ENCODE measurements around the gene PIGZ. TPM values are rescaled to one million over a fixed set of nuclear protein-coding genes. Genes with fewer than 3 reads are reported as not detected.

Gene PIGZ
- total and polyA plus RNA-seq, 4 donors = 2.3 to 9.0 (median 3.9) TPM

- intact Hi-C loops (cut with DNase I) = no loop called here
Measured at GRCh38 chr3:196966526-196967401, 1.9 kb downstream of the PIGZ start.

DNA sequence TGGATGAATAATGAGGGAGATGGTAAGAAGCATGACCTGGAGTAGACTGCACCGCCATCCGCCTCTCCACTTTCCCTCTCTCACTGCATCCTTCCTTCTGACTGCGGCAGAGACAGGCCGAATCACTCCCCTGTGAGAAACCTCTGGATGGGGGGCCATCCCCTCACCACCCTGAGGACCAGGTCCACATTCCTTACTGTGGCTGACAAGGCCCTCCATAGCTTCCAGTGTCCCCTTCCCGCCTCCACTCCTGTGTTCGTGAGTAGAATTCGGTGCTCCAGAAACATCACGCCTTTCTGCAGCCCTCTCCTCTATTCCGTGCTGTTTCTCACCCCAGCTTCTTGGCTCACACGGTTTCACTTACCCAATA, 2.8 kb downstream of the PIGZ start:
- intact Hi-C loops (cut with DNase I) = no loop called here
- H3K4me1 ChIP-seq (ENCODE audit: control insufficient read depth in 1 of 2, insufficient read depth in 2 of 2, low read length in 2 of 2) = no peaks in the 10 kb centered on the region
- no peaks in the 10 kb centered on the region for H3K36me3 ChIP-seq (ENCODE audit: control insufficient read depth in 1 of 2, insufficient read depth in 2 of 2, low read length in 1 of 2)
- H3K27me3 ChIP-seq (ENCODE audit: control insufficient read depth in 1 of 2, insufficient read depth in 2 of 2, low read length in 1 of 2) = no peaks in the 10 kb centered on the region
- no peaks in the 10 kb centered on the region for H3K9me3 ChIP-seq (ENCODE audit: control insufficient read depth, low read length)
- ATAC-seq (ENCODE audit: low FRiP score) (no peak), DNase-seq (no peak)
- H3K4me3 ChIP-seq (ENCODE audit: low read length in 2 of 2) = no peak overlapping the region
- H3K27ac ChIP-seq (ENCODE audit: low read depth in 1 of 2, low read length in 2 of 2) = no peak overlapping the region
- WGBS, 2 donors = 93 to 95% methylated on average over 10 of the region's 10 CpGs

More at GRCh38 chr3:196966526-196967401, 1.9 kb downstream of the PIGZ start:
- 74 to 78% methylated on average over 46 to 47 of the region's 47 CpGs for WGBS, 2 donors
- H3K4me1 ChIP-seq (ENCODE audit: control insufficient read depth in 1 of 2, insufficient read depth in 2 of 2, low read length in 2 of 2) = no peaks in the 10 kb centered on the region
- DNase-seq = no peak
- no peaks in the 10 kb centered on the region for H3K36me3 ChIP-seq (ENCODE audit: control insufficient read depth in 1 of 2, insufficient read depth in 2 of 2, low read length in 1 of 2)
- no peak for ATAC-seq (ENCODE audit: low FRiP score)
- no peak overlapping the region for H3K27ac ChIP-seq (ENCODE audit: low read depth in 1 of 2, low read length in 2 of 2)
- H3K4me3 ChIP-seq (ENCODE audit: low read length in 2 of 2) = no peak overlapping the region
- no peaks in the 10 kb centered on the region for H3K9me3 ChIP-seq (ENCODE audit: control insufficient read depth, low read length)
- no peaks in the 10 kb centered on the region for H3K27me3 ChIP-seq (ENCODE audit: control insufficient read depth in 1 of 2, insufficient read depth in 2 of 2, low read length in 1 of 2)

DNA sequence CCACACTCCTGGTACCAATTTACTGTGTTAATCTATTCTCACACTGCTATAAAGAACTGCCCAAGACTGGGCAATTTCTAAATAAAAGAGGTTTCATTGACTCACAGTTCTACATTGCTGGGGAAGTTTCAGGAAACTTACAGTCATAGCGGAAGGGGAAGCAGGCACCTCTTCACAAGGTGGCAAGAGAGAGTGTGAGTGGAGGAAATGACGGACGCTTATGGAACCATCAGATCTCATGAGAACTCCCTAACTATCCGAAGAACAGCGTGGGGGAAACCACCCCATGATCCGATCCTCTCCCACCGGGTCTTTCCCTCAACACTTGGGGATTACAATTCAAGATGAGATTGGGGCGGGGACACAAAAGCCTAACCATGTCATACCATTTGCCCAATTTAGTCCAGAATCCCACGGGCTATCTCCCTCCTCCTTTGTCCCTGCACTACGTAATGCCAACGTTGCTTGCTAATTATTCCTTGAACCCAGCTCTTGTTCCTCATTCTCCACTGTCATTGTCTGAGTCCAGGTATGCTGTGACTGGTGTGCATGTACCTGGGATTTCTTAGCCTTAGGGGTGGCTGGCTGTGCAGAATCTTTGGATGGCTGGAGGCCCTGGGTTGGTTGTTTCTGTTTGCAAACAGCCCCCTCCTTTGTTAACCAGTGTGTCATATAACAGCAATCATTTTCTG, 3.4 kb downstream of the PIGZ start:
- Histone ChIP-seq H3K4me1 (ENCODE audit: control insufficient read depth in 1 of 2, insufficient read depth in 2 of 2, low read length in 2 of 2) (no peaks in the 10 kb centered on the region), H3K36me3 (ENCODE audit: control insufficient read depth in 1 of 2, insufficient read depth in 2 of 2, low read length in 1 of 2) (no peaks in the 10 kb centered on the region), H3K4me3 (ENCODE audit: low read length in 2 of 2) (no peak overlapping the region), H3K27ac (ENCODE audit: low read depth in 1 of 2, low read length in 2 of 2) (no peak overlapping the region), H3K27me3 (ENCODE audit: control insufficient read depth in 1 of 2, insufficient read depth in 2 of 2, low read length in 1 of 2) (no peaks in the 10 kb centered on the region), H3K9me3 (ENCODE audit: control insufficient read depth, low read length) (no peaks in the 10 kb centered on the region)
- WGBS, 2 donors = 93% methylated on average over 11 of the region's 11 CpGs
- DNase-seq (no peak), ATAC-seq (ENCODE audit: low FRiP score) (no peak)
- intact Hi-C loops (cut with DNase I) = no loop called here

GRCh38 chr3:196963631-196963953, 5.0 kb downstream of the PIGZ start:
- ATAC-seq (ENCODE audit: low FRiP score) (no peak), DNase-seq (no peak)
- intact Hi-C loops (cut with DNase I) = no loop called here
- no peaks in the 10 kb centered on the region for H3K9me3 ChIP-seq (ENCODE audit: control insufficient read depth, low read length)
- H3K4me1 ChIP-seq (ENCODE audit: control insufficient read depth in 1 of 2, insufficient read depth in 2 of 2, low read length in 2 of 2) = no peaks in the 10 kb centered on the region
- WGBS, 2 donors = 78 to 85% methylated on average over 2 of the region's 2 CpGs
- H3K4me3 ChIP-seq (ENCODE audit: low read length in 2 of 2) = no peak overlapping the region
- no peaks in the 10 kb centered on the region for H3K36me3 ChIP-seq (ENCODE audit: control insufficient read depth in 1 of 2, insufficient read depth in 2 of 2, low read length in 1 of 2)
- no peaks in the 10 kb centered on the region for H3K27me3 ChIP-seq (ENCODE audit: control insufficient read depth in 1 of 2, insufficient read depth in 2 of 2, low read length in 1 of 2)
- no peak overlapping the region for H3K27ac ChIP-seq (ENCODE audit: low read depth in 1 of 2, low read length in 2 of 2)

- Histone ChIP-seq H3K36me3 (ENCODE audit: control insufficient read depth in 1 of 2, insufficient read depth in 2 of 2, low read length in 1 of 2) (no peaks in the 10 kb centered on the region), H3K4me1 (ENCODE audit: control insufficient read depth in 1 of 2, insufficient read depth in 2 of 2, low read length in 2 of 2) (no peaks in the 10 kb centered on the region), H3K27ac (ENCODE audit: low read depth in 1 of 2, low read length in 2 of 2) (no peak overlapping the region), H3K9me3 (ENCODE audit: control insufficient read depth, low read length) (no peaks in the 10 kb centered on the region), H3K27me3 (ENCODE audit: control insufficient read depth in 1 of 2, insufficient read depth in 2 of 2, low read length in 1 of 2) (no peaks in the 10 kb centered on the region), H3K4me3 (ENCODE audit: low read length in 2 of 2) (no peak overlapping the region)
- ATAC-seq (ENCODE audit: low FRiP score) = no peak
- intact Hi-C loops (cut with DNase I) = no loop called here
- DNase-seq = no peak
- WGBS, 2 donors = 91% methylated on average over 10 of the region's 10 CpGs
Measured at GRCh38 chr3:196962930-196963630, 5.6 kb downstream of the PIGZ start.

DNA sequence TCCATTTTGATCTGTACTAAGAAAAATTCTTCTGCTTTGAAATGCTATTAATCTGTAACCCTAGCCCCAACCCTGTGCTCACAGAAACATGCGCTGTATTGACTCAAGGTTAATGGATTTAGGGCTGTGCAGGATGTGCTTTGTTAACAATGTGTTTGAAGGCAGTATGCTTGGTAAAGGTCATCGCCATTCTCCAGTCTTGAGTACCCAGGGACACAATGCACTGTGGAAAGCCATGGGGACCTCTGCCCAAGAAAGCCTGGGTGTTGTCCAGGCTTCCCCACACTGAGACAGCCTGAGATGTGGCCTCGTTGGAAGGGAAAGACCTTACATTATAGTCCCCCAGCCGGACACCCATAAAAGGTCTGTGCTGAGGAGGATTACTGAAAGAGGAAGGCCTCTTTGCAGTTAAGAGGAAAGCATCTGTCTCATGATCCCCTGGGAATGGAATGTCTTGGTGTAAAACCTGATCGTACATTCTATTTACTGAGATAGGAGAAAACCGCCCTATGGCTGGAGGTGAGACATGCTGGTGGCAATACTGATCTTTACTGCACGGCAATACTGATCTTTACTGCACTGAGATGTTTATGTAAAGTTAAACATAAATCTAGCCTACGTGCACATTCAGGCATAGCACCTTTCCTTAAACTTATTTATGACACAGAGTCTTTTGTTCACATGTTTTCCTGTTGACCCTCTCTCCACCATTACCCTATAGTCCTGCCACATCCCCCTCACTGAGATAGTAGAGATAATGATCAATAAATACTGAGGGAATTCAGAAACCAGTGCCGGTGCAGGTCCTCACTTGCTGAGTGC, 6.3 kb downstream of the PIGZ start:
- intact Hi-C loops (cut with DNase I) = no loop called here
- H3K27me3 ChIP-seq (ENCODE audit: control insufficient read depth in 1 of 2, insufficient read depth in 2 of 2, low read length in 1 of 2) = no peaks in the 10 kb centered on the region
- H3K27ac ChIP-seq (ENCODE audit: low read depth in 1 of 2, low read length in 2 of 2) = no peak overlapping the region
- no peaks in the 10 kb centered on the region for H3K9me3 ChIP-seq (ENCODE audit: control insufficient read depth, low read length)
- no peak overlapping the region for H3K4me3 ChIP-seq (ENCODE audit: low read length in 2 of 2)
- WGBS, 2 donors = 84 to 88% methylated on average over 9 of the region's 9 CpGs
- ATAC-seq (ENCODE audit: low FRiP score) (no peak), DNase-seq (no peak)
- no peaks in the 10 kb centered on the region for H3K36me3 ChIP-seq (ENCODE audit: control insufficient read depth in 1 of 2, insufficient read depth in 2 of 2, low read length in 1 of 2)
- H3K4me1 ChIP-seq (ENCODE audit: control insufficient read depth in 1 of 2, insufficient read depth in 2 of 2, low read length in 2 of 2) = no peaks in the 10 kb centered on the region

DNA sequence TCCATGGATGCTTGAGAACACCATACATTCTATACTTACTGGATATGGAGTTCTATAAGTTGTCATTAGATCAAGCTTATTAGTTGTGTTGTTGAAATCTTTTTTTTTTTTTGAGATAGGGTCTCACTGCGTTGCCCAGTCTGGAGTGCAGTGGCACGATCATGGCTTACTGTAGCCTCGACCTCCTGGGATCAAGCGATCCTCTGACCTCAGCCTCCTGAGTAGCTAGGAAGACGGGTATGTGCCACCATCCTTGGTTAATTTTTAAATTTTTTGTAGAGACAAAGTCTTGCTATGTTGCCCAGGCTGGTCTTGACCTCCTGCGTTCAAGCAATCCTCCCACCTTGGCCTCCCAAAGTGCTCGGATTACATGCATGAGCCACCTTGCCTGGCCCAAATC, 13.8 kb downstream of the PIGZ start:
- no peaks in the 10 kb centered on the region for H3K27me3 ChIP-seq (ENCODE audit: control insufficient read depth in 1 of 2, insufficient read depth in 2 of 2, low read length in 1 of 2)
- no peak for ATAC-seq (ENCODE audit: low FRiP score)

DNA sequence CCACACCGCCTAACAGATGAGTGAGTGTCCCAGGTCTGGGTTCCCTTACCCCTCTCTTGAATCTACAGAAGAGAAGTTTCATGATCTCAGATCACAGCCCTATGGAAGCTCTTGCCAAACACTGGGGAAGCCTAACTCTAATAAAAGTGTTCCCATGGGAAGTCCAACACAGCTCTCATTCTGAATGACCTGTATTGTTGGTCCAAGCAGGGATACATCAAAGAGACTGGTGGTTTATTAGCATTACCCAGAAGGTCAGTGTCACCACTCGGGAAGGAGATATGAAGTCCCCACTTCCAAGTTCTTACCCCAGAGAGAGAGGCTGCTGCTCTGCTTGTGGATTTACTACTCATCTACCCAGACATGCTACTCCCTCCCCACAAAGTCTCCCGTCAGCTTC, 17.3 kb downstream of the PIGZ start:
- Histone ChIP-seq H3K4me3 (ENCODE audit: low read length in 2 of 2) (no peak overlapping the region), H3K9me3 (ENCODE audit: control insufficient read depth, low read length) (no peaks in the 10 kb centered on the region), H3K4me1 (ENCODE audit: control insufficient read depth in 1 of 2, insufficient read depth in 2 of 2, low read length in 2 of 2) (no peaks in the 10 kb centered on the region), H3K36me3 (ENCODE audit: control insufficient read depth in 1 of 2, insufficient read depth in 2 of 2, low read length in 1 of 2) (peaks cover 0 to 4% of the 10 kb centered on the region in 2 donors), H3K27ac (ENCODE audit: low read depth in 1 of 2, low read length in 2 of 2) (no peak overlapping the region), H3K27me3 (ENCODE audit: control insufficient read depth in 1 of 2, insufficient read depth in 2 of 2, low read length in 1 of 2) (no peaks in the 10 kb centered on the region)
- WGBS, 2 donors = 90 to 94% methylated on average over 3 of the region's 3 CpGs
- intact Hi-C loops (cut with DNase I) = no loop called here
- ATAC-seq (ENCODE audit: low FRiP score) = no peak
- DNase-seq = no peak

More for the DNA sequence above, 13.8 kb downstream of the PIGZ start:
- no peaks in the 10 kb centered on the region for H3K9me3 ChIP-seq (ENCODE audit: control insufficient read depth, low read length)
- H3K27ac ChIP-seq (ENCODE audit: low read depth in 1 of 2, low read length in 2 of 2) = no peak overlapping the region
- intact Hi-C loops (cut with DNase I) = no loop called here
- H3K36me3 ChIP-seq (ENCODE audit: control insufficient read depth in 1 of 2, insufficient read depth in 2 of 2, low read length in 1 of 2) = peaks cover 0 to 4% of the 10 kb centered on the region in 2 donors
- no peaks in the 10 kb centered on the region for H3K4me1 ChIP-seq (ENCODE audit: control insufficient read depth in 1 of 2, insufficient read depth in 2 of 2, low read length in 2 of 2)
- no peak overlapping the region for H3K4me3 ChIP-seq (ENCODE audit: low read length in 2 of 2)
- DNase-seq = no peak
- WGBS, 2 donors = 81 to 84% methylated on average over 7 of the region's 7 CpGs

All from aorta (tissue), 5 donors.